IMR-90 (cell line): ENCODE results near the gene WDR43.

Experiments
- CEBPB ChIP-seq: IDR thresholded peaks from 2 replicates; pipeline ENCODE4 v1.6.1; 2012; ENCODE audit warnings: low read depth, low read length, improper control_type of control experiment
- CTCF ChIP-seq: conservative IDR thresholded peaks from 2 replicates; pipeline ENCODE4 v1.5.1; 2012; ENCODE audit warnings: mild to moderate bottlenecking, low read depth, low read length, improper control_type of control experiment
- POLR2A ChIP-seq: IDR thresholded peaks from 2 replicates; pipeline ENCODE4 v1.6.1; 2012; ENCODE audit warnings: mild to moderate bottlenecking, low read depth, low read length

GRCh38 chr2:28980368-28981015, 86.0 kb downstream of the WDR43 start:
- TF ChIP-seq CTCF (no peak), CEBPB (no peak), POLR2A (no peak)
